Activated T-cell treated with anti-CD3 and anti-CD28 coated beads, Interleukin-2, amount 50 U/mL, for 1 hour (primary cell): ENCODE measurements around the gene DSCAM.

Experiments used
- DNase-seq: peaks from one replicate; pipeline ENCODE4 v3.0.0-alpha.2; 2020

DSCAM gene

GRCh38 chr21:40766381-40766780 is 80.6 kb downstream of the DSCAM start:
- no peak for DNase-seq

- no peak for DNase-seq
These were observed 81.1 kb downstream of the DSCAM start for GRCh38 chr21:40765811-40766210.

- no peak for DNase-seq
These were observed 86.1 kb downstream of the DSCAM start for GRCh38 chr21:40760821-40761220.

GRCh38 chr21:40759061-40759460 is 87.9 kb downstream of the DSCAM start:
- no peak for DNase-seq

- DNase-seq, result no peak
These were observed 89.6 kb downstream of the DSCAM start for GRCh38 chr21:40757366-40757765.

GRCh38 chr21:40754466-40754865 is 92.5 kb downstream of the DSCAM start:
- DNase-seq, result no peak

GRCh38 chr21:40753756-40754155 is 93.2 kb downstream of the DSCAM start:
- no peak for DNase-seq

GRCh38 chr21:40752125-40752524 is 94.8 kb downstream of the DSCAM start:
- DNase-seq, result no peak

GRCh38 chr21:40751221-40751620 is 95.7 kb downstream of the DSCAM start:
- DNase-seq, result no peak

GRCh38 chr21:40736145-40736544 is 110.8 kb downstream of the DSCAM start:
- DNase-seq, result no peak

- no peak for DNase-seq
These were observed 113.9 kb downstream of the DSCAM start for GRCh38 chr21:40733024-40733397.

- no peak for DNase-seq
These were observed 114.5 kb downstream of the DSCAM start for GRCh38 chr21:40732253-40733023.

- DNase-seq, result no peak
These were observed 115.8 kb downstream of the DSCAM start for GRCh38 chr21:40731206-40731605.

GRCh38 chr21:40730426-40730800 is 116.5 kb downstream of the DSCAM start:
- DNase-seq, result no peak

GRCh38 chr21:40729761-40730425 is 117.1 kb downstream of the DSCAM start:
- no peak for DNase-seq

GRCh38 chr21:40723966-40724365 is 123.0 kb downstream of the DSCAM start:
- DNase-seq, result no peak

- no peak for DNase-seq
These were observed 123.6 kb downstream of the DSCAM start for GRCh38 chr21:40723317-40723716.

- DNase-seq, result no peak
These were observed 127.3 kb downstream of the DSCAM start for GRCh38 chr21:40719615-40720014.

- DNase-seq, result no peak
These were observed 129.9 kb downstream of the DSCAM start for GRCh38 chr21:40717028-40717427.

- no peak for DNase-seq
These were observed 132.4 kb downstream of the DSCAM start for GRCh38 chr21:40714536-40714935.

GRCh38 chr21:40707656-40708244 is 139.2 kb downstream of the DSCAM start:
- no peak for DNase-seq

GRCh38 chr21:40706806-40707655 is 139.9 kb downstream of the DSCAM start:
- no peak for DNase-seq

- DNase-seq, result no peak
These were observed 140.8 kb downstream of the DSCAM start for GRCh38 chr21:40706176-40706575.
